Measurements from ENCODE around the gene KRT14.
"Not testable (repeated sequence)": the region's sequence is repeated elsewhere in the genome, so short reads cannot be mapped to it uniquely, and the experiment has no call there.

GRCh38 chr17:41626028-41626913 is 39.6 kb upstream of the KRT14 start:
- TF ChIP-seq CTCF, POLR2A (IDR thresholded peaks at IDR 0.05): not testable (repeated sequence)
